Neural cell (in vitro differentiated cells): ENCODE data around the gene CSF1. TPM values are rescaled to one million over a fixed set of nuclear protein-coding genes. Genes with fewer than 3 reads are reported as not detected.

ENCODE experiments used
- H2AFZ ChIP-seq: fragments of 200-600, 300-800 bp; sonication (generic), shearing (Covaris generic); 2 replicates; pipeline ENCODE4 v1.6.0; 2014; ENCODE audit warnings: low read depth, mild to moderate bottlenecking, antibody characterized with exemption, low read length, moderate library complexity
- H3F3A ChIP-seq: fragments of 200-600 bp; shearing (Covaris generic); 2 replicates; pipeline ENCODE4 v1.6.1; 2016; ENCODE audit warnings: mild to moderate bottlenecking, moderate library complexity, mixed read lengths, antibody characterized with exemption, low read length; ENCODE audit not compliant: insufficient read depth, poor library complexity, severe bottlenecking
- H3K27ac ChIP-seq: fragments of 200-600, 300-800 bp; sonication (generic), shearing (Covaris generic); 2 replicates; pipeline ENCODE4 v1.5.1; 2014; ENCODE audit warnings: mild to moderate bottlenecking, low read length, moderate library complexity
- H3K27me3 ChIP-seq: fragments of 300-800, 200-600 bp; sonication (generic), shearing (Covaris generic); 2 replicates; pipeline ENCODE4 v1.6.0; 2014; ENCODE audit warnings: mild to moderate bottlenecking, low read depth, low read length, moderate library complexity; ENCODE audit not compliant: insufficient read depth
- H3K36me3 ChIP-seq: fragments of 300-800, 200-600 bp; sonication (generic), shearing (Covaris generic); 2 replicates; pipeline ENCODE4 v1.5.1; 2014; ENCODE audit warnings: mild to moderate bottlenecking, antibody characterized with exemption, low read length, moderate library complexity; ENCODE audit not compliant: insufficient read depth
- H3K4me2 ChIP-seq: fragments of 300-800, 200-600 bp; sonication (generic), shearing (Covaris generic); 2 replicates; pipeline ENCODE4 v1.6.0; 2014; ENCODE audit warnings: mild to moderate bottlenecking, low read length
- H3K4me3 ChIP-seq: fragments of 300-800, 200-600 bp; sonication (generic), shearing (Covaris generic); 2 replicates; pipeline ENCODE4 v1.5.1; 2014; ENCODE audit warnings: mild to moderate bottlenecking, low read length, moderate library complexity
- H3K79me2 ChIP-seq: fragments of 200-600 bp; shearing (Covaris generic); replicated peaks from 2 replicates; pipeline ENCODE4 v1.6.0; 2014; ENCODE audit warnings: mild to moderate bottlenecking, low read length, moderate library complexity; ENCODE audit not compliant: insufficient read depth
- H3K9ac ChIP-seq: fragments of 300-800, 200-600 bp; sonication (generic), shearing (Covaris generic); 2 replicates; pipeline ENCODE4 v1.6.1; 2016; ENCODE audit warnings: mild to moderate bottlenecking, low read length, mixed read lengths
- H3K9me2 ChIP-seq: fragments of 200-600 bp; shearing (Covaris generic); 2 replicates; pipeline ENCODE4 v1.6.1; 2016; ENCODE audit warnings: mild to moderate bottlenecking, low read length, mixed read lengths; ENCODE audit not compliant: insufficient read depth
- H3K9me3 ChIP-seq: fragments of 200-600, 300-800 bp; sonication (generic), shearing (Covaris generic); 2 replicates; pipeline ENCODE4 v1.6.1; 2016; ENCODE audit warnings: mild to moderate bottlenecking, mixed run types, low read length, moderate library complexity, mixed read lengths
- H4K20me1 ChIP-seq: fragments of 200-600 bp; shearing (Covaris generic); 2 replicates; pipeline ENCODE4 v1.6.1; 2016; ENCODE audit warnings: mild to moderate bottlenecking, mixed run types; ENCODE audit not compliant: insufficient read depth
- EP300 ChIP-seq: fragments of 450-650 bp; conservative IDR thresholded peaks from 2 replicates; pipeline ENCODE4 v1.6.1; 2014; ENCODE audit warnings: antibody characterized with exemption, mild to moderate bottlenecking, moderate library complexity; ENCODE audit not compliant: poor library complexity, severe bottlenecking
- EZH2 ChIP-seq: fragments of 200-600, 300-800 bp; shearing (Covaris generic), sonication (generic); IDR thresholded peaks from 2 replicates; pipeline ENCODE4 v1.6.1; 2014; ENCODE audit warnings: antibody characterized with exemption, low read length, borderline replicate concordance, mild to moderate bottlenecking; ENCODE audit not compliant: insufficient read depth, poor library complexity, severe bottlenecking
- MXI1 ChIP-seq: fragments of 450-650 bp; conservative IDR thresholded peaks from 2 replicates; pipeline ENCODE4 v1.6.1; 2014; ENCODE audit warnings: antibody characterized with exemption, mild to moderate bottlenecking; ENCODE audit not compliant: poor library complexity, severe bottlenecking
- POLR2AphosphoS5 ChIP-seq: IDR thresholded peaks from 2 replicates; pipeline ENCODE4 v1.6.1; 2012
- RAD21 ChIP-seq: fragments of 450-650 bp; conservative IDR thresholded peaks from 2 replicates; pipeline ENCODE4 v1.6.1; 2014; ENCODE audit warnings: antibody characterized with exemption, mild to moderate bottlenecking, moderate library complexity
- SMC3 ChIP-seq: fragments of 450-650 bp; conservative IDR thresholded peaks from 2 replicates; pipeline ENCODE4 v1.6.1; 2014; ENCODE audit warnings: antibody characterized with exemption, mild to moderate bottlenecking, moderate library complexity; ENCODE audit not compliant: poor library complexity
- TAF1 ChIP-seq: IDR thresholded peaks from 2 replicates; pipeline ENCODE4 v1.6.1; 2012; ENCODE audit warnings: low read depth
- polyA plus RNA-seq: library from polyadenylated mRNA; depleted of rRNA; stranded (reverse); fragments of >200 nt; gene quantifications from 2 replicates; pipeline ENCODE4 v1.2.3, GENCODE V29; 2014
- TF ChIP-seq, protein P1 (sequence below): IDR thresholded peaks from 2 replicates; pipeline ENCODE4 v1.6.1; 2012; ENCODE audit warnings: borderline replicate concordance
- TF ChIP-seq, protein P2 (sequence below): fragments of 450-650 bp; IDR thresholded peaks from 2 replicates; pipeline ENCODE4 v1.5.1; 2014; ENCODE audit warnings: antibody characterized with exemption, mild to moderate bottlenecking, moderate library complexity; ENCODE audit not compliant: poor library complexity, severe bottlenecking

Gene CSF1
- polyA plus RNA-seq, 1 donor from 2014 or later, result 0.30 TPM

DNA sequence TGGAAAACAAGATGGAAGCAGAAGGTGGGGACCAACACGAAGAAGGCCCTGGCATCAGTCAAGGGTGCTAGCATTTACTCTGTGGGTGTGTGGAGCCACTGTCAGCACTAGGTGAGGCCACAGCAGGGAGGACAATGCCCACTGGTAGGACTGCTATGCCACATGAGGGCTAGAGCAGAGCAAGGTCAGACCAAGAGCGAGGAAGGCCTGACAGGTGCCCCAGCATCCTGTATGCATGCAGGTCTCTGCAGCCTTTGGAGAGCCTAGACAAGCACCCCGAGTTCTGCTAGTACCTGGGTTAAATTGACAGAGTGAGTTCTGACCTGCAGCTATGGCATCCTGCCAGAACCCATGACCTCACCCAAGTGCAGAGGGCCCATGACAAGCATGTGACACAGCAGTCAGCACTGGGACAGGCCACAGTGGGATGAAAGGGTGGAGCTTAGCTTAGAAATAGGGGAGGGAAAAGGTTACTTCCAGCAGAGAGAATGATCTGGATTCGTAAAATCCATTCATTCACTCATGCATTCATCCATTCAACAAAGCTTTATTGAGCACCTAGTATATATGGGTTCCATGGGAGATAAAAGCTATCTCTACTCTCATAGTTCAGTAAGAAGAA is 9.0 kb upstream of the CSF1 start:
- Histone ChIP-seq H4K20me1 (no peaks in the 10 kb centered on the region), H3F3A (no peaks in the 10 kb centered on the region), H3K9me3 (no peaks in the 10 kb centered on the region), H2AFZ (no peak overlapping the region), H3K9me2 (no peaks in the 10 kb centered on the region), H3K4me3 (no peak overlapping the region), H3K79me2 (no peaks in the 10 kb centered on the region), H3K27me3 (no peaks in the 10 kb centered on the region), H3K36me3 (no peaks in the 10 kb centered on the region), H3K27ac (no peak overlapping the region), H3K4me2 (no peak overlapping the region), H3K9ac (no peak overlapping the region)
- TF ChIP-seq, protein P1, sequence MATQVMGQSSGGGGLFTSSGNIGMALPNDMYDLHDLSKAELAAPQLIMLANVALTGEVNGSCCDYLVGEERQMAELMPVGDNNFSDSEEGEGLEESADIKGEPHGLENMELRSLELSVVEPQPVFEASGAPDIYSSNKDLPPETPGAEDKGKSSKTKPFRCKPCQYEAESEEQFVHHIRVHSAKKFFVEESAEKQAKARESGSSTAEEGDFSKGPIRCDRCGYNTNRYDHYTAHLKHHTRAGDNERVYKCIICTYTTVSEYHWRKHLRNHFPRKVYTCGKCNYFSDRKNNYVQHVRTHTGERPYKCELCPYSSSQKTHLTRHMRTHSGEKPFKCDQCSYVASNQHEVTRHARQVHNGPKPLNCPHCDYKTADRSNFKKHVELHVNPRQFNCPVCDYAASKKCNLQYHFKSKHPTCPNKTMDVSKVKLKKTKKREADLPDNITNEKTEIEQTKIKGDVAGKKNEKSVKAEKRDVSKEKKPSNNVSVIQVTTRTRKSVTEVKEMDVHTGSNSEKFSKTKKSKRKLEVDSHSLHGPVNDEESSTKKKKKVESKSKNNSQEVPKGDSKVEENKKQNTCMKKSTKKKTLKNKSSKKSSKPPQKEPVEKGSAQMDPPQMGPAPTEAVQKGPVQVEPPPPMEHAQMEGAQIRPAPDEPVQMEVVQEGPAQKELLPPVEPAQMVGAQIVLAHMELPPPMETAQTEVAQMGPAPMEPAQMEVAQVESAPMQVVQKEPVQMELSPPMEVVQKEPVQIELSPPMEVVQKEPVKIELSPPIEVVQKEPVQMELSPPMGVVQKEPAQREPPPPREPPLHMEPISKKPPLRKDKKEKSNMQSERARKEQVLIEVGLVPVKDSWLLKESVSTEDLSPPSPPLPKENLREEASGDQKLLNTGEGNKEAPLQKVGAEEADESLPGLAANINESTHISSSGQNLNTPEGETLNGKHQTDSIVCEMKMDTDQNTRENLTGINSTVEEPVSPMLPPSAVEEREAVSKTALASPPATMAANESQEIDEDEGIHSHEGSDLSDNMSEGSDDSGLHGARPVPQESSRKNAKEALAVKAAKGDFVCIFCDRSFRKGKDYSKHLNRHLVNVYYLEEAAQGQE, result no peak
- no peak for TF ChIP-seq EZH2
- no peak for TF ChIP-seq RAD21
- TF ChIP-seq, protein P2, sequence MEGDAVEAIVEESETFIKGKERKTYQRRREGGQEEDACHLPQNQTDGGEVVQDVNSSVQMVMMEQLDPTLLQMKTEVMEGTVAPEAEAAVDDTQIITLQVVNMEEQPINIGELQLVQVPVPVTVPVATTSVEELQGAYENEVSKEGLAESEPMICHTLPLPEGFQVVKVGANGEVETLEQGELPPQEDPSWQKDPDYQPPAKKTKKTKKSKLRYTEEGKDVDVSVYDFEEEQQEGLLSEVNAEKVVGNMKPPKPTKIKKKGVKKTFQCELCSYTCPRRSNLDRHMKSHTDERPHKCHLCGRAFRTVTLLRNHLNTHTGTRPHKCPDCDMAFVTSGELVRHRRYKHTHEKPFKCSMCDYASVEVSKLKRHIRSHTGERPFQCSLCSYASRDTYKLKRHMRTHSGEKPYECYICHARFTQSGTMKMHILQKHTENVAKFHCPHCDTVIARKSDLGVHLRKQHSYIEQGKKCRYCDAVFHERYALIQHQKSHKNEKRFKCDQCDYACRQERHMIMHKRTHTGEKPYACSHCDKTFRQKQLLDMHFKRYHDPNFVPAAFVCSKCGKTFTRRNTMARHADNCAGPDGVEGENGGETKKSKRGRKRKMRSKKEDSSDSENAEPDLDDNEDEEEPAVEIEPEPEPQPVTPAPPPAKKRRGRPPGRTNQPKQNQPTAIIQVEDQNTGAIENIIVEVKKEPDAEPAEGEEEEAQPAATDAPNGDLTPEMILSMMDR, result no peak
- TF ChIP-seq POLR2AphosphoS5, result no peak
- TF ChIP-seq SMC3, result no peak
- no peak for TF ChIP-seq MXI1
- no peak for TF ChIP-seq EP300
- no peak for TF ChIP-seq TAF1

DNA sequence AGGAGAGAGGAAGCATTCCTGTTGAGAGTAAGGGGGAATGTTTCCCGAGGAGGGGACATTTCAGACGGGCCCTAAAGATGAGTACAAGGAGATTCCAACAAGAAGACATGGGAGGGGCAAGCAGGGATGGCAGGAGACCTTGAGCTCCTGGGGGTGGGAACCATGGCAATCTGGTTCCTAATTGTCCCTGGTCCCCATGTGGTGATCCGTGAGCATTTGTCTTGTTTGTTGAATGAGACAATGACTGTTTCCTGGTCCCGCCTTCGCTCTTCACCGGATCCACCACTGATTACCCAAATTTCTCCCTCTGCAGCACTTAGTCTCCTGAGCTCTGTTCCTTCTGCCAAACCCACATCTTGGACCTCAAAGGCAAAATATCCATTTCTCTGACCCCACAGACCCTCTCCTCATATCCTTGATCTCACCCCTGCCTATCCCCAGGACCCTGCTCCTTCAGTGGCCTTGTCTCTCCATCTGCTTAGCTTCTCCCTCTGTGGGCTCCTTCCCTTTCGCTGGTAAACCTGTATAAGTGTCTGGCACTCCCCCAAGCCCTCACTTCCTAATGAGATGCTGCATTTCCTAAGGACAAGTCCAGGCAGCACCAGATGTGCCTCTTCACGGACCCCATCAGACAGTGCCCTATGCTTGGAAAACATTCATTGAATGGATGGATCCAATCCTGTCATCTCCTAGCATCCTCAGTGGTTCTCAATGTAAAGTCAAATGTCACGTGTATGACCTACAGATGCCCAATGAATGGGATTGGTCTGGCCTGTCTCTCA is 8.3 kb upstream of the CSF1 start:
- Histone ChIP-seq H3K4me3 (no peak overlapping the region), H4K20me1 (no peaks in the 10 kb centered on the region), H3K36me3 (no peaks in the 10 kb centered on the region), H3K79me2 (no peaks in the 10 kb centered on the region), H3K9ac (no peak overlapping the region), H3F3A (no peaks in the 10 kb centered on the region), H3K27ac (no peak overlapping the region), H2AFZ (no peak overlapping the region), H3K27me3 (no peaks in the 10 kb centered on the region), H3K9me2 (no peaks in the 10 kb centered on the region), H3K4me2 (no peak overlapping the region), H3K9me3 (no peaks in the 10 kb centered on the region)
- no peak for TF ChIP-seq POLR2AphosphoS5
- no peak for TF ChIP-seq MXI1
- TF ChIP-seq EZH2, result no peak
- no peak for TF ChIP-seq SMC3
- TF ChIP-seq TAF1, result no peak
